ENCODE results near the gene NIPAL3.

NIPAL3 gene

GRCh38 chr1:24472527-24473251 lies 57.1 kb downstream of the NIPAL3 start:
- no peak for DNase-seq (ENCODE audit: low read depth, low spot score)
- POLR2A ChIA-PET, result interaction anchor here (0.7 kb wide), 1 partner anchor 56 kb away, joined by 8 read pairs; no protein-coding TSS in a partner anchor
- no peak overlapping the region for H3K4me3 ChIP-seq (ENCODE audit: low read depth, low read length)
- TF ChIP-seq, protein P1, sequence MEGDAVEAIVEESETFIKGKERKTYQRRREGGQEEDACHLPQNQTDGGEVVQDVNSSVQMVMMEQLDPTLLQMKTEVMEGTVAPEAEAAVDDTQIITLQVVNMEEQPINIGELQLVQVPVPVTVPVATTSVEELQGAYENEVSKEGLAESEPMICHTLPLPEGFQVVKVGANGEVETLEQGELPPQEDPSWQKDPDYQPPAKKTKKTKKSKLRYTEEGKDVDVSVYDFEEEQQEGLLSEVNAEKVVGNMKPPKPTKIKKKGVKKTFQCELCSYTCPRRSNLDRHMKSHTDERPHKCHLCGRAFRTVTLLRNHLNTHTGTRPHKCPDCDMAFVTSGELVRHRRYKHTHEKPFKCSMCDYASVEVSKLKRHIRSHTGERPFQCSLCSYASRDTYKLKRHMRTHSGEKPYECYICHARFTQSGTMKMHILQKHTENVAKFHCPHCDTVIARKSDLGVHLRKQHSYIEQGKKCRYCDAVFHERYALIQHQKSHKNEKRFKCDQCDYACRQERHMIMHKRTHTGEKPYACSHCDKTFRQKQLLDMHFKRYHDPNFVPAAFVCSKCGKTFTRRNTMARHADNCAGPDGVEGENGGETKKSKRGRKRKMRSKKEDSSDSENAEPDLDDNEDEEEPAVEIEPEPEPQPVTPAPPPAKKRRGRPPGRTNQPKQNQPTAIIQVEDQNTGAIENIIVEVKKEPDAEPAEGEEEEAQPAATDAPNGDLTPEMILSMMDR (IDR thresholded peaks at IDR 0.05; ENCODE audit: insufficient read depth, low read length, missing control alignments), result no peak
- CTCF ChIA-PET, result interaction anchor here (1.3 kb wide), 1 partner anchor 81 kb away, joined by 3 read pairs; no protein-coding TSS in a partner anchor

GRCh38 chr1:24474193-24474592 lies 58.6 kb downstream of the NIPAL3 start:
- TF ChIP-seq, protein P1 (IDR thresholded peaks at IDR 0.05; ENCODE audit: insufficient read depth, low read length, missing control alignments), result no peak
- DNase-seq (ENCODE audit: low read depth, low spot score), result no peak
- ChIA-PET POLR2A (no interaction called here), CTCF (interaction anchor here (1.1 to 1.3 kb wide), 2 partner anchors 82 to 83 kb away, joined by 3 read pairs; no protein-coding TSS in a partner anchor)
- no peak overlapping the region for H3K4me3 ChIP-seq (ENCODE audit: low read depth, low read length)

DNA sequence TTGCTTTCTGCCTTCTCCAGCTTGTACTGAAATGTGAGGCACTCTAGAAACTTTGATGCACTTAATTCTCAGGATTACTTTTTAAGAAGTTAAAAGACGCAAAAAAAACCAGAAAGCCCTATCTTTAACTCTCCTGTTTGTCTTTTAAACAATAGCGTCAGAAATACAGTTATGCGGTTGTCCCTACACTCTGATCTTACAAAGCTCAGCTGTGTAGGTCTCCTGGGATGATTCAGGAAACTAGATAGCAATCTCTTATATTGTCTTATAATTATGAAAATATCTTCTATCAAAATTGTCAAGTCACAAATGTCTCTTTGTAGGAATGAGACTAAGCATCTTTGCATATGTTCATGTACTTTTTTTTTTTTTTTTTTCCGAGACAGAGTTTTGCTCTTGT lies 60.1 kb downstream of the NIPAL3 start:
- TF ChIP-seq, protein P1 (IDR thresholded peaks at IDR 0.05; ENCODE audit: insufficient read depth, low read length, missing control alignments), result no peak
- ChIA-PET CTCF (interaction anchor here (1.8 kb wide), 1 partner anchor 60 kb away, joined by 4 read pairs; the partner anchor contains the start of gene NIPAL3), POLR2A (no interaction called here)
- DNase-seq (ENCODE audit: low read depth, low spot score), result no peak
- no peak overlapping the region for H3K4me3 ChIP-seq (ENCODE audit: low read depth, low read length)

DNA sequence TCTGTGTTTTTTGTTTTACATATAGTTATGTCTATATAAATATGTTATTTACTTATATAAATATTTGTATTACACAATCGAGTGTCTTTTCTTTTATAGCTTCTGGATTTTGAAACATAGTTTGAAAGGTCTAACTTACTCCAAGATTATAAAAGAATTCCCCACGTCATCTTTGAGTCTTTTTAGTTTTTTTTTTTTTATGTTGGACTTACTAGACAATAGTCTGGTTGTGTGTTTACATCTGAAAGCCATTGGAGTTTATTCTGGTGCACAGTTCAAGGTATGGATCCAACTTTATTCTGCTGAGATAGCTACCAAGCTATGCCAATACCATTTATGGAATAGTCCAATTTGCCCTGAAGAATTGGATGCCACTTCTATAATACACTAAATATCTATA lies 61.0 kb downstream of the NIPAL3 start:
- TF ChIP-seq, protein P1 (IDR thresholded peaks at IDR 0.05; ENCODE audit: insufficient read depth, low read length, missing control alignments), result no peak
- no peak overlapping the region for H3K4me3 ChIP-seq (ENCODE audit: low read depth, low read length)
- ChIA-PET POLR2A (no interaction called here), CTCF (interaction anchor here (1.0 to 2.7 kb wide), 4 partner anchors 11 to 61 kb away, joined by 3 to 10 read pairs (median 4); partner anchors contain the start of gene NIPAL3)
- no peak for DNase-seq (ENCODE audit: low read depth, low spot score)

DNA sequence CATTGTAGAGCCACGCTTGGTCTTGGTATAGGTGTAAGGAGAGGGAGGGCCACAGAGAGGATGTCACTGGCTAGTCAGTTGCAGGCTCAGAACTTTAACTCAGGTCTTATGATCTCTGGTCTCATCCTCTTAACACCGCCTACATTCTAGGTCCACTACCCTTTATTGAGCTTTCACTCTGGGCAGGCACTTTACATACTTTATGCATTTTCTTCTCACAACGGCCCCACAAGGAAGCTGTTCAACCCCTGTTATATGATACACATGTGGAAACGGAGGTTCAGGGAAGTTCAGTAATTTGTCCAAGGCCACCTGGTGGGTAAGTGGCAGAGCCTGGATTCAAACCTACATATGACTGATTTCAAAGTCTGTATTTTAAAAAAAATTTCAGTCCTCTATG lies 61.7 kb downstream of the NIPAL3 start:
- CTCF ChIA-PET, result interaction anchor here (1.0 to 2.7 kb wide), 4 partner anchors 12 to 62 kb away, joined by 3 to 10 read pairs (median 4); partner anchors contain the start of gene NIPAL3
- DNase-seq (ENCODE audit: low read depth, low spot score), result no peak

DNA sequence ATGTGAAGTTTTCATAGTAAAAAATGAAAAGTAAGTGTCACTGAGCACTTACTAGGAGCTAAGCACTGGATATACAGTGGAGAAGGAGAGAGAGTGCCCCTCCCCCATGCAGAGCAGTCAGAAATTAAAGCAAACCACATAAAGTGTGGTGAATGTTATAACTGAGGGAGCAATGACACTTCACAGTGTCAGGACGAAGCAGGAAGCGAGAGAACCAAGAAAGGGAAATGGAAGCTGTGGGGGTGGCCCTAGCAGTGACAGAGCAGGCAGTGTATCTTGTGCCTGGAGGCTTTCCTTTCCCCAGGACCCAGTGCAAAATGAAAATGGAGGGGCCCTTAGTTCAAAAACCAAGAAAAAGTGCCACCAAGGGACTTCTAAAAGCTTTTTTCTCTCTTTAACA lies 65.5 kb downstream of the NIPAL3 start:
- H3K4me3 ChIP-seq (ENCODE audit: low read depth, low read length), result no peak overlapping the region
- TF ChIP-seq, protein P1 (IDR thresholded peaks at IDR 0.05; ENCODE audit: insufficient read depth, low read length, missing control alignments), result no peak
- DNase-seq (ENCODE audit: low read depth, low spot score), result no peak
- ChIA-PET CTCF (interaction anchor here (1.1 to 2.2 kb wide), 4 partner anchors 10 to 331 kb away, joined by 3 to 16 read pairs (median 4); no protein-coding TSS in a partner anchor), POLR2A (no interaction called here)

More for the DNA sequence above, 61.7 kb downstream of the NIPAL3 start:
- TF ChIP-seq, protein P1 (IDR thresholded peaks at IDR 0.05; ENCODE audit: insufficient read depth, low read length, missing control alignments), result no peak
- no peak overlapping the region for H3K4me3 ChIP-seq (ENCODE audit: low read depth, low read length)
- POLR2A ChIA-PET, result no interaction called here
